H1 (cell line): ENCODE data around the gene TUBAL3. TPM values are rescaled to one million over a fixed set of nuclear protein-coding genes. Genes with fewer than 3 reads are reported as not detected.

Source experiments
- CTCF ChIA-PET: fragments of 300-600 bp; sonication (Branson Sonifier 250); formaldehyde crosslinking; loops from one replicate; lab custom pipeline; 2021; ENCODE audit not compliant: partially characterized antibody; lab: Charles Lee
- POLR2A ChIA-PET: fragments of 300-600 bp; sonication (Branson Sonifier 250); formaldehyde crosslinking; loops from one replicate; lab custom pipeline; 2021; ENCODE audit warnings: inconsistent platforms; ENCODE audit not compliant: partially characterized antibody; lab: Charles Lee
- DNase-seq, 2 experiments: peaks; one replicate each; pipeline versions ENCODE4 v3.0.0 to v3.0.0-alpha.2; 2010 to 2022; ENCODE audit warnings: low spot score in 2 of 2, low read depth in 1 of 2, mixed read lengths in 1 of 2
- FAIRE-seq: peaks from 2 replicates; lab custom pipeline; 2011; peaks lifted over from hg19 to GRCh38; lab: Jason Lieb, UNC
- H2AFZ ChIP-seq: 2 replicates; pipeline ENCODE4 v1.8.1; 2012; ENCODE audit warnings: low read length, inconsistent platforms
- H2AK5ac ChIP-seq: 2 replicates; pipeline ENCODE4 v1.6.1; 2013; ENCODE audit warnings: low read depth, low read length
- H2BK120ac ChIP-seq: replicated peaks from 2 replicates; pipeline ENCODE3; 2013; ENCODE audit warnings: low read depth, low read length, inconsistent platforms
- H2BK12ac ChIP-seq: 2 replicates; pipeline ENCODE4 v1.6.1; 2013; ENCODE audit warnings: low read depth, low read length
- H2BK15ac ChIP-seq: 2 replicates; pipeline ENCODE4 v1.6.1; 2013; ENCODE audit warnings: low read length
- H2BK20ac ChIP-seq: 2 replicates; pipeline ENCODE4 v1.6.1; 2013; ENCODE audit warnings: low read length
- H2BK5ac ChIP-seq: 2 replicates; pipeline ENCODE4 v1.6.1; 2013; ENCODE audit warnings: low read depth, low read length
- H3K14ac ChIP-seq: 2 replicates; pipeline ENCODE4 v1.6.1; 2013; ENCODE audit warnings: inconsistent platforms; ENCODE audit not compliant: insufficient read length
- H3K18ac ChIP-seq: 2 replicates; pipeline ENCODE4 v1.6.1; 2013; ENCODE audit warnings: low read length; ENCODE audit errors: extremely low read depth
- H3K23ac ChIP-seq: 2 replicates; pipeline ENCODE4 v1.6.1; 2013; ENCODE audit warnings: inconsistent platforms; ENCODE audit not compliant: insufficient read length
- H3K23me2 ChIP-seq: 2 replicates; pipeline ENCODE4 v1.6.1; 2013; ENCODE audit warnings: low read depth, low read length
- H3K27ac ChIP-seq: 2 replicates; pipeline ENCODE4 v1.6.1; 2011; ENCODE audit warnings: low read depth, low read length, inconsistent platforms
- H3K27me3 ChIP-seq, 4 experiments: replicated peaks in 1 of 4; 1 replicate in 1 of 4; 2 replicates in 3 of 4; pipeline versions ENCODE4 v1.6.1 to v1.8.1; 2011 to 2013; ENCODE audit warnings: low read length in 3 of 4, mild to moderate bottlenecking in 3 of 4, inconsistent platforms in 2 of 4, mixed read lengths in 2 of 4, moderate library complexity in 1 of 4; ENCODE audit not compliant: control insufficient read depth in 3 of 4, insufficient read depth in 3 of 4; ENCODE audit errors: extremely low read depth in 1 of 4
- H3K36me3 ChIP-seq, 4 experiments: 2 replicates each; pipeline versions ENCODE4 v1.6.1 to v1.8.1; 2011 to 2013; ENCODE audit warnings: mild to moderate bottlenecking in 4 of 4, low read length in 3 of 4, moderate library complexity in 2 of 4, control low read depth in 1 of 4, inconsistent platforms in 1 of 4; ENCODE audit not compliant: insufficient read depth in 4 of 4, control insufficient read depth in 2 of 4
- H3K4ac ChIP-seq: replicated peaks from 2 replicates; pipeline ENCODE3; 2013; ENCODE audit warnings: low read length, low read depth, mixed read lengths, inconsistent platforms; ENCODE audit not compliant: insufficient read length
- H3K4me1 ChIP-seq, 4 experiments: replicated peaks in 1 of 4; 1 replicate in 1 of 4; 2 replicates in 3 of 4; pipeline versions ENCODE4 v1.6.1 to v1.8.1; 2011 to 2013; ENCODE audit warnings: low read length in 3 of 4, inconsistent platforms in 2 of 4, mixed read lengths in 1 of 4; ENCODE audit not compliant: insufficient read depth in 4 of 4, control insufficient read depth in 3 of 4
- H3K4me2 ChIP-seq, 2 experiments: 2 replicates each; pipeline versions ENCODE4 v1.6.1 to v1.8.1; 2011 to 2013; ENCODE audit warnings: low read depth in 2 of 2, low read length in 2 of 2, control low read depth in 1 of 2, inconsistent platforms in 1 of 2, mild to moderate bottlenecking in 1 of 2; ENCODE audit not compliant: insufficient read depth in 1 of 2
- H3K4me3 ChIP-seq, 4 experiments: fragments of 200-600, 300-600 bp in 1 of 4; sonication (generic), shearing (Covaris generic), sonication (Bioruptor Twin) in 1 of 4; 2 replicates each; pipeline versions ENCODE4 v1.5.1 to v1.8.1; 2011 to 2016; ENCODE audit warnings: low read length in 4 of 4, low read depth in 3 of 4, control low read depth in 2 of 4, inconsistent platforms in 2 of 4, mild to moderate bottlenecking in 2 of 4, mixed read lengths in 1 of 4, moderate library complexity in 1 of 4; ENCODE audit not compliant: insufficient read depth in 2 of 4; ENCODE audit errors: extremely low read depth in 1 of 4
- H3K56ac ChIP-seq: replicated peaks from 2 replicates; pipeline ENCODE3; 2013; ENCODE audit warnings: low read depth, mild to moderate bottlenecking, mixed read lengths, low read length, inconsistent platforms; ENCODE audit not compliant: insufficient read length
- H3K79me1 ChIP-seq: 2 replicates; pipeline ENCODE4 v1.6.1; 2013; ENCODE audit warnings: low read depth, low read length, control low read depth
- H3K79me2 ChIP-seq, 2 experiments: 2 replicates each; pipeline versions ENCODE4 v1.6.1 to v1.8.1; 2012 to 2013; ENCODE audit warnings: low read length in 2 of 2, mild to moderate bottlenecking in 2 of 2, inconsistent platforms in 1 of 2; ENCODE audit not compliant: insufficient read depth in 2 of 2, control insufficient read depth in 1 of 2
- H3K9ac ChIP-seq, 4 experiments: replicated peaks in 1 of 4; 1 replicate in 1 of 4; 2 replicates in 3 of 4; pipeline versions ENCODE4 v1.6.1 to v1.8.1; 2011 to 2013; ENCODE audit warnings: low read depth in 3 of 4, low read length in 3 of 4, control low read depth in 2 of 4, mild to moderate bottlenecking in 2 of 4, moderate library complexity in 2 of 4, inconsistent platforms in 1 of 4; ENCODE audit errors: extremely low read depth in 1 of 4
- H3K9me3 ChIP-seq, 2 experiments: 2 replicates each; pipeline versions ENCODE4 v1.6.1 to v1.8.1; 2012 to 2013; ENCODE audit warnings: mild to moderate bottlenecking in 2 of 2, moderate library complexity in 2 of 2, control low read depth in 1 of 2, inconsistent platforms in 1 of 2, low read depth in 1 of 2, low read length in 1 of 2, mixed read lengths in 1 of 2; ENCODE audit not compliant: insufficient read depth in 2 of 2
- H4K20me1 ChIP-seq, 2 experiments: replicated peaks in 1 of 2; 2 replicates each; pipeline versions ENCODE3 to v1.8.1; 2011 to 2013; ENCODE audit warnings: inconsistent platforms in 2 of 2, low read length in 2 of 2, mild to moderate bottlenecking in 1 of 2; ENCODE audit not compliant: insufficient read depth in 2 of 2, control insufficient read depth in 1 of 2
- H4K5ac ChIP-seq: 2 replicates; pipeline ENCODE4 v1.6.1; 2013; ENCODE audit warnings: low read length, low read depth, mixed read lengths, inconsistent platforms; ENCODE audit not compliant: insufficient read length
- H4K8ac ChIP-seq: 2 replicates; pipeline ENCODE4 v1.8.0; 2013; ENCODE audit warnings: mild to moderate bottlenecking, moderate library complexity, low read length, inconsistent platforms; ENCODE audit not compliant: insufficient read depth; ENCODE audit errors: extremely low read depth
- H4K91ac ChIP-seq: replicated peaks from 2 replicates; pipeline ENCODE3; 2013; ENCODE audit warnings: low read length, mixed read lengths, inconsistent platforms; ENCODE audit not compliant: insufficient read length
- CEBPB ChIP-seq: IDR thresholded peaks from 2 replicates; pipeline ENCODE4 v1.6.1; 2012; ENCODE audit warnings: low read depth, low read length
- RFX5 ChIP-seq: IDR thresholded peaks from 2 replicates; pipeline ENCODE4 v1.6.1; 2011; ENCODE audit warnings: low read depth, low read length, improper control_type of control experiment, borderline replicate concordance
- WGBS, 2 experiments: shearing (Covaris generic) in 1 of 2; methylation state at CpG; one replicate each; pipeline versions ENCODE4 v1.1.6 to v1.1.7; 2013 to 2015; ENCODE audit warnings: low lambda C conversion rate in 2 of 2, mixed read lengths in 2 of 2, inconsistent platforms in 1 of 2, low coverage in 1 of 2, missing lambda C conversion rate in 1 of 2; ENCODE audit not compliant: insufficient replicate concordance in 2 of 2, insufficient coverage in 1 of 2, insufficient read length in 1 of 2; ENCODE audit errors: extremely low coverage in 1 of 2, missing lambda C conversion rate in 1 of 2; 5-methylcytosine and 5-hydroxymethylcytosine counted together
- polyA plus RNA-seq, 7 experiments: library from polyadenylated mRNA; depleted of rRNA in 3 of 7; stranded (reverse) in 5 of 7; unstranded in 2 of 7; fragments of >200 nt in 5 of 7; fragments of 200-250 nt in 2 of 7; gene quantifications; 1 replicate in 5 of 7; 2 replicates in 1 of 7; 4 replicates in 1 of 7; pipeline versions ENCODE4 v1.2.1 to v1.2.3, GENCODE V29; 2011 to 2013; ENCODE audit warnings: missing spikeins in 2 of 7, mixed read lengths in 2 of 7
- total RNA-seq: library from RNA; stranded (reverse); fragmentation: NEBNext Ultra II Directional; extraction: Animal tissue kit (Norgen Biotek cat#: 25700); gene quantifications from 2 replicates; pipeline ENCODE4 v1.2.1, GENCODE V29; 2021

The TUBAL3 gene
- total and polyA plus RNA-seq, 2 of the 8 experiments (the other 6 are each of a cell fraction or from before 2014, with no cell fraction given), result 0.17 TPM; not detected in 1

DNA sequence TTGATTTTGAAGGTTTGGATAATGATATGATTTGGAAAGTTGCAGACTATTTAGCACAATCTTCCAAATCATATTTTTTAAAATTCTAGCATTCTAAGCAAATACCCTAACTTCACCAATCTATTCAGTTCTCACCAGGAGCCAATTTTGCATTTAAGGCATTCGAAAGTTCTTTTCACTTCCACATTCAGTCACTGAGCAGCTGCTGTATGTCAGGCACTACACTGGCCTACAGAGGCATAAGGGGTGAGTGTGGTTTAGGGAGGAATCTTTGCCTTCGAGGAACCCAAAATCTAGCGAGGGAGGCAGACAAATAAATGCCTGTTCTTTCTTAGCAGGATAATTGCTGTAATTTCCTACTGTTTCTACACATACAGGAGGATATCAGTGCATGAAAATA lies 50.6 kb downstream of the TUBAL3 start:
- H3K4me3 ChIP-seq, result no peak overlapping the region
- ChIA-PET CTCF (interaction anchor here (0.6 to 1.4 kb wide), 2 partner anchors 13 to 392 kb away, joined by 3 read pairs; no protein-coding TSS in a partner anchor), POLR2A (no interaction called here)
- H3K23ac ChIP-seq, result no peak overlapping the region
- H2BK20ac ChIP-seq, result no peak overlapping the region
- DNase-seq, result no peak
- H2BK5ac ChIP-seq, result no peak overlapping the region
- no peak overlapping the region for H3K18ac ChIP-seq
- H2BK12ac ChIP-seq, result no peak overlapping the region
- no peak overlapping the region for H4K8ac ChIP-seq
- no peak overlapping the region for H2AK5ac ChIP-seq
- H2AFZ ChIP-seq, result no peak overlapping the region
- no peaks in the 10 kb centered on the region for H3K79me2 ChIP-seq
- no peak overlapping the region for H3K27ac ChIP-seq
- H3K4ac ChIP-seq, result no peak overlapping the region
- no peak for FAIRE-seq
- H2BK120ac ChIP-seq, result no peak overlapping the region
- WGBS, 2 experiments, result 79% methylated on average over 3 of the region's 3 CpGs; no CpG with 5 or more reads in 1 of the 2 experiments
- H3K4me1 ChIP-seq, result no peaks in the 10 kb centered on the region
- no peaks in the 10 kb centered on the region for H3K23me2 ChIP-seq
- H3K9ac ChIP-seq, result no peak overlapping the region
- H3K56ac ChIP-seq, result no peak overlapping the region
- no peak overlapping the region for H3K14ac ChIP-seq
- no peak overlapping the region for H3K4me2 ChIP-seq
- H2BK15ac ChIP-seq, result no peak overlapping the region
- no peak overlapping the region for H4K5ac ChIP-seq
- H4K91ac ChIP-seq, result no peak overlapping the region
- no peaks in the 10 kb centered on the region for H3K27me3 ChIP-seq
- H3K9me3 ChIP-seq, result no peaks in the 10 kb centered on the region
- H3K36me3 ChIP-seq, result no peaks in the 10 kb centered on the region
- no peaks in the 10 kb centered on the region for H4K20me1 ChIP-seq
- TF ChIP-seq RFX5 (no peak), CEBPB (no peak)
- H3K79me1 ChIP-seq, result no peaks in the 10 kb centered on the region
